HG03103 (cell line): Measurements from ENCODE around the gene PLPP7.
"Not testable (repeated sequence)": the region's sequence is repeated elsewhere in the genome, so short reads cannot be mapped to it uniquely, and the experiment has no call there.

Source experiments
- ATAC-seq: cut with Tn5 transposase; IDR thresholded peaks from one replicate; pipeline ENCODE4 v1.9.1; 2021; ENCODE audit warnings: low read depth; ENCODE audit not compliant: unreplicated experiment

The PLPP7 gene

GRCh38 chr9:131324736-131325679 lies 35.5 kb downstream of the PLPP7 start:
- no peak for ATAC-seq

GRCh38 chr9:131329241-131329641 lies 39.7 kb downstream of the PLPP7 start:
- no peak for ATAC-seq

GRCh38 chr9:131330814-131331600 lies 41.5 kb downstream of the PLPP7 start:
- no peak for ATAC-seq

GRCh38 chr9:131331996-131332395 lies 42.5 kb downstream of the PLPP7 start:
- ATAC-seq = not testable (repeated sequence)

- ATAC-seq = no peak
Measured at GRCh38 chr9:131333771-131334628, 44.5 kb downstream of the PLPP7 start.

GRCh38 chr9:131334629-131335367 lies 45.3 kb downstream of the PLPP7 start:
- no peak for ATAC-seq

GRCh38 chr9:131335368-131335755 lies 45.8 kb downstream of the PLPP7 start:
- no peak for ATAC-seq

GRCh38 chr9:131337131-131337848 lies 47.8 kb downstream of the PLPP7 start:
- ATAC-seq = no peak

GRCh38 chr9:131339212-131339611 lies 49.7 kb downstream of the PLPP7 start:
- not testable (repeated sequence) for ATAC-seq

- not testable (repeated sequence) for ATAC-seq
Measured at GRCh38 chr9:131344931-131345535, 55.5 kb downstream of the PLPP7 start.

GRCh38 chr9:131346559-131346958 lies 57.0 kb downstream of the PLPP7 start:
- ATAC-seq = no peak

- no peak for ATAC-seq
Measured at GRCh38 chr9:131347376-131348020, 58.0 kb downstream of the PLPP7 start.

- no peak for ATAC-seq
Measured at GRCh38 chr9:131348631-131349521, 59.4 kb downstream of the PLPP7 start.

- ATAC-seq = no peak
Measured at GRCh38 chr9:131349522-131349880, 60.0 kb downstream of the PLPP7 start.

GRCh38 chr9:131349881-131350563 lies 60.5 kb downstream of the PLPP7 start:
- no peak for ATAC-seq

GRCh38 chr9:131356479-131356878 lies 67.0 kb downstream of the PLPP7 start:
- ATAC-seq = not testable (repeated sequence)

- no peak for ATAC-seq
Measured at GRCh38 chr9:131358556-131358955, 69.0 kb downstream of the PLPP7 start.
